GM18526 (cell line): ENCODE results near the gene DNM2.

Experiments
- POLR2A ChIP-seq: IDR thresholded peaks from 3 replicates; pipeline ENCODE4 v1.6.1; 2011; ENCODE audit not compliant: insufficient read length; ENCODE audit errors: extremely low read depth

Gene DNM2

DNA sequence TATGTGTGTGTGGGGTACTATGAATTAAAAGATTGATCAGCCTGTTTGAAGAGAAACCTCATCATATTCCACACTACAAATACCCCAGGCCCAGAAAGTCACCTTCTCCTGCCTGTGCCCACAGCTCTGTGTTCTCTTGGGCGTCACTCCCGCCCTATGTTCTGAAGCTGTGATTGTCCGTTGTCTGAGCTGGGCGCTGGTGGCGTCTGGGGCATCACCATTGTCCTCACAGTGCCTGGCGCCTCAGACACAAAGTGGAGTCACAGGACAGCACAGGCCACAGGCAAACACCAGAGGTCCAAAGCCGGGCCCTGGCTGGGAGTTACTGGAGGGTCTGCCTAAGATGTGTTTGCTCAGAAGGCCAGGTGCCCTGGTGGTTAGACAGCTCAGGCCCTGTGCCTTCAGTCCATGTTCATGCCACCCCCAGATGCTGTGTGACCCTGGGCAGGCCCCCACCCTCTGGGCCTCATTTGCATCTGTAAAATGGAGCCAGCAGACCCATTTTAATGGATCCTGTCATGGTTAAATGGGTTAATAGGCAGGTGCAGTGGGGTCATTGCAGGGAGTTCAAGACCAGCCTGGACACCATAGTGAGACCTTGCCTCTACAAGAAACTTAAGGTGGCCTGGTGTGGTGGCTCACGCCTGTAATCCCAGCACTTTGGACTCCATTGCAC is 34.5 kb downstream of the DNM2 start:
- TF ChIP-seq POLR2A = no peak

DNA sequence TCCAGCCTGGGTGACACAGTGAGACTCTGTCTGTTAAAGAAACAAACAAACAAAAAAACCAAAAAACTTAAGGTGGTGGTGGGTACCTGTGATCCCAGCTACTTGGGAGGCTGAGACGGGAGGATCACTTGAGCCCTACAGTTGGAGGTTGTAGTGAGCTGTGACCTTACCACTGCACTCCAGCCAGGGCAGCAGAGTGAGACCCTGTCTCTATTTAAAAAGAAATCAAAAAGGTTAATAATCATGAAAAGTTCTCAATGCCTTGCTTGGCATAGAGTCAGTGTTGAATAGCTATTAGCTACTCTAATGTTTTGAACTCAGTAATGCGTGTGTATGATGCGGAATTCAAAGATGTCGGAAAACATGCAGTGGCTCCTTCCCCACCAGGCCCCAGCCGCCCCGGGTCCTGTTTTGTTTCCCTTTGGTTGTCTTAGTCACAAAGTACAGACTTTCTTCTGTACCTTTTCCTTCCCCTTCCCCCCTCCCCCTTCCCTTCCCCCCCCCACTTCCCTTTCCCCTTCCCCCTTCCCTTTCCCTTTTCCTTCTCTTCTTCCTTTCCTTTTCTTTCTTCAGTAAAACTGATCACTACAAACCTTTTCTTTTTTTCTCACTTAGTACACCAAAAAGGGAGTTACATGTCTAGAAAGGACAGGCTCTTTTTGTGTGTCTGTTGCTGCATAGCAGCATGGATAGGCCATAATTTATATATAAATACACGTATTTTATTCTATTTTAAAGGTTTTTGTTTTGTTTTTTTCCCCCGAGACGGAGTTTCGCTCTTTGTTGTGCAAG is 35.2 kb downstream of the DNM2 start:
- no peak for TF ChIP-seq POLR2A

DNA sequence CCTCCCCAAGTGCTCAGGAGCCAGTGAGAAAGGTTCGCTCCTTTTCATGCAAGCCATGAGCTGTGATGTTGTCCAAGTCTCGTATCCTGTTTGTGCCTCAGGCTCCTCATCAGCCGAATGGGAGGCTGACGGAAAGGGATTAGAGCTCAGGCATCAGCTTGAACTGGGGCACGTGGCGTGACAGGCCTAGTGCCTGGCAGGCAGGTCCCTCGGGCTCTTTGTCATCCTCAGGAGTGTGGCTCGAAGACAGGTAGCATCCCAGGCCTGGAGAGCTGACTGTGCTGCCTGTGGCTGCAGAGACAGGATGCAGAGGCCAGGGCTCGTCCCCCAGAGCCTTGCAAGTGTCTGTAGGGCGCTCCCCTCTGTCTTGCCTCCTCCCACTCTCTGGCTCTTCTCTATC is 38.5 kb downstream of the DNM2 start:
- no peak for TF ChIP-seq POLR2A

DNA sequence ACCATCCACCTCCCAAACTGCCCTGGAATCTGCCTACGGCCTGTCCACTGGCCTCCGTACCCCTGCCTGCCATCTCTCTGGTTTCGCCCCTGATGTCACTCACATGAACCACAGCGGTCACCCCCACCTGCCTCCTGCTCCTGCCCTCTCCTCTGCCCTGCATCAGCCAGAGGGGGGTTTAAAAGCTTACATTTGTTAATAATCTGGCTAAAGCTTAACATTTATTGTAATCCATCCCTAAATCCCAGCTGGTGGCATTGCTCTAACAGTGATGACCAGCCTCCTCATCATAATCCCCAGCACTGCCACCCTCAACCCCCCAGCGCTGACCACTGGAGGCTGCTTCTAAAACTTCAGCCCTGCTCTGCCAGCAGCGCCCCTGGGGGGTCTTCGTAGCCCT is 38.9 kb downstream of the DNM2 start:
- no peak for TF ChIP-seq POLR2A

DNA sequence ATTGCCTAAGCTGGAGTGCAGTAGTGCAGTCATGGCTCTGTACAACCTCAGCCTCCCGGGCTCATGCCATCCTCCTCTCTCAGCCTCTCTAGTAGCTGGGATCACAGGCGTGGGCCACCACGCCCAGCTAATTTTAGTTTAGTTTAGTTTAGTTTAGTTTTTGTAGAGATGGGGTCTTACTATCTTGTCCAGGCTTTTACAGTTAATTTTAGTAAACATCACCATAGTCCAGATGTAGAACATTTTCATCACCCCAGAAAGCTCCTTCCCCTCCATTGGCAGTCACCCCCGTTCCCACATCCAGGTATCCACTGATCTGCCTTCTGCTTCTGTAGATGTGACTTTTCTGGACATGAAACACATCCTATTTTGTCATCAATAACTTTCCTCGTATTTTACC is 41.1 kb downstream of the DNM2 start:
- no peak for TF ChIP-seq POLR2A

DNA sequence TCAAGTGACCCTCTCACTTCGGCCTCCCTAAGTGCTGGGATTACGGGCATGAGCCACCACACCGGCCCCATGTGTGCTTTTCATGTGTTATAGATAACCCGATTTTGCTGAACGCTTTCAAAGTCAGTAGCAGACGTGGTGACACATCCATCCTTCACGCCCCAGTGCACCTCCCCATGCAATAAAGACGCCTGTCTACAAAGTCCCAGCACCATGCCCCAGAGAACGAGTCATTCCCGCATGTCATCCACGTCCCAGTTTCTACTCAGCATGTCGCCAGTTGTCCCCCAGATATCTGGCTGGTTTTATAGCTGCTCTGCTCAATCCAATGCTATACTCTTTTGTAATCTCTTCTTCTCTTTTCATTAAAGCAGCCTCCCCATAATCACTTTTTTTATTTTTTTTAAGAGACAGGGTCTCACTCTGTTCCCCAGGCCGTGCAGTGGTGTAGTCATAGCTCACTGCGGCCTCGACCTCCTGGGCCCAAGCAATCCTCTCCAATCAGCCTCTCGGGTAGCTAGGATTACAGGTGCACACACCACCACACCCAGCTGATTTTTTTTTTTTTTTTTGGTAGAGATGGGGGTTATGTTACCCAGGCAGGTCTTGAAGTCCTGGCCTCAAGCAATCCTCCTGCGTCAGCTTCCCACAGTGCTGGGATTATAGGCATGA is 42.5 kb downstream of the DNM2 start:
- TF ChIP-seq POLR2A = no peak

DNA sequence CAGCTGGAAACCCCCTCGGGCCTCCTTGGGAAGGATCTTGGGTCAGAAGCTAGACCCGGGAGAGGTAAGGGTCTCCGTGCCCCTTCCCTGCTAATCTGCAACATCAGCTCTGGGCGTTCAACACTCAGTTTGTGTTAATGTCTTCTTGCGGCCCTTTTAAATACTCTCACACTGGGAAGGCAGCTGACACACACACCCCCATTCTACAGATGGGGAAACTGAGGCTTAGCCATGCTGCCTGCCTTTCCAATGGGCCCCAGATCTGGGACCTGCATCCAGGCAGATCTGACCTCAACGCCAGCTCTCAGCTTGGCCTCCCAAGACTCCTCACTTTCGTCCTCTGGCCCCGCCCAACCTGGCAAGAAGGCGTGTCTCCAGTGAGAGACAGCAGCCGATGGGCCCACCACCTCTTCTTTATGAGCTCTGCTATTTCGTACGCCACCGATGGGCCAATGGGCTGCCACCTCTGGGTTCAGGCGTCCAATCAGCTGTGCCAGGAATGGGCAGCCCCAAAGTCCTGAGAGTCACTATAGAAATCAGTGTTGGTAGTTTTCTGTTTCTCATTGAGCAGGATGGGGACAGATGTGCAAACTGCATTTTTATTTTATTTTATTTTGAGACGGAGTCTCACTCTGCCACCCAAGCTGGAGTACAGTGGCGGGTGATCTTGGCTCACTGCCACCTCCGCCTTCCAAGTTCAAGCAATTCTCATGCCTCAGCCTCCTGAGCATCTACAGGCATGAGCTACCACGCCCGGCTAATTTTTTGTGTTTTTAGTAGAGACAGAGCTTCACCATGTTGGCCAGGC is 43.8 kb downstream of the DNM2 start:
- no peak for TF ChIP-seq POLR2A

DNA sequence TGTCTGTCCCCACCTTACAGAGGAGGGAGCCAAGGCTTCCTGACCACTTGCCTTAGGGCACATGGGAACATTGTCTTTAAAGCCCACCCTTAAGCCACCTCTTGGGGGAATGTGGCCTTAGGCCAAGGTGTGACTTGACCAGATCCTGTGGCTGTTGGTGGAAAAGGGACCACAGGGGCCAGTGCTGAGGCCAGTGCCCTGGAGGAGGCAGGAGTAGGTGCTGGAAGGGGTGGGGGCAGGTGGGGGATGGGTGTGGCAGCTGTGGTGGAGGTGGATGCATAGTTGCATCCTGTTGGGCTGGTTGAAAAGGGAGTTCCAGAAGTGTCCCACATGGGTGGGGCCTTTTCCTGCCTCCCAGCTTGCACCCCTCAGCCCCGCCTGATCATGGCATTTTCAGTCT is 44.8 kb downstream of the DNM2 start:
- TF ChIP-seq POLR2A = no peak

DNA sequence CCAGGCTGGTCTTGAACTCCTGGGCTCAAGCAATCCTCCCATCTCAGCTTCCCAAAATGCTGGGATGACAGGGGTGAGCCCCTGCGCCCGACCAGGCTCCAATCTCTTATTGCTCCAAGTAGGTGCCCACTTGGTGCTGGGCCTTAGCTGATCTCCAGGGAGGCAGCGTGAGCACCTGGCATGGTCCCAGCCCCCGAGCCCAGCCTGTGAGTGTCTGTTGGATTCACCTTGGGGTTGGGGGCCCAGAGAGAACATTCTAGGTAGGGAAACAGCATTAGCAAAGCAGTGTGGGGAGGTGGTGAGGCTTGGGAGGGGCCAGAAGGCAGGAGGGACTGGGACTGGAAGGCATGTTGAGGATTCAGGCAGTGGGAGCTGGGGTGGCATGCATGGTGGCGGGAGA is 45.5 kb downstream of the DNM2 start:
- no peak for TF ChIP-seq POLR2A

DNA sequence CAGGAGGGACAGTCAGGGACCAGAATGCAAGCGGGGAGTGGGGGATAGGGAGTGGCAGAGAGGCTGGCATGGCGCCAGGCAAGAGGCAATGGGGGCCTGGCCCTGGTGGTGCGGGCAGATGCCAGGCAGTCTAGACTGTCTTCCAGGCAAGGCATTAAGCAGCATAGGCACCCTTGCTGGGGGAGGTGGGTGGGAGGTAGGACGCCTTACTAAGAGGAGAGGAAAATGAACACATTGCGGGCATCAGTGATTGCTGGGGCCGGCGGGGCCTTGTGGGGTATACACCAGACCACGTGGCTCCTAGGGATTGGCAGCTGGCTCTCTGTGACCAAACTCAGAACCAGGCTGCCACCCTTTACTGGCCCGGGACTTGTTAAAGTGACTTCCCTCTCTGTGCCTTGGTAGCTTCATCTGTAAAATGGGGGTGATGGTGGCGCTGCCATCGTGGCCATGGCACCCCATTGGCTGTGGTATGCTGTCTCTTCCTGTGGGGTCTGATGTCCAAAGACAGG is 46.0 kb downstream of the DNM2 start:
- no peak for TF ChIP-seq POLR2A

DNA sequence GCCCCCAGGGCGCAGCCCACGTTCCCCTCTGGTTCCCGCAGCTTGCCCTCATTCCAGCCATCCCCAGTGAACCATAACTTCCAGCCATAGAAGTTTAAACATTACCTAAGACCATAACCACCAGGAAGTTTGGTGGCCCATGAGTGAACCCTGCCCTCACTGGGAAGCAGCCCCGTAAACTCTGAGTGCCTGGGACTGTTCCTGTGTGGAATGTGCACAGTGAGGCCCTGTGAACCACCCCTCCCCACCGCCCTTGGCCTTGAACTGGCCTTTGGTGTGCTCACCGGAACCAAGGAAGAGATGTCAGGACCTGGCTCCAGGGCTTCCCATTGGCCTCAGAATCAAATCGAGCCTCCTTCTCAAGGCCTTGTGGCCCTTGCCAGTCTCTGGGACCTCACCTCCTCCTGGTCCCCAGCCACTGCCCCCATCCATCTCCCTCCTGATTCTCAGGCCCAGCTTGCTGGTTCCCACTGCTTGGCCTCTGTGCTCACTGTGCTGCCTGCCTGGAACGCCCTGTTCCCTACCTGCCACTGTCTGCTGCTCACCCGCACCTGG is 46.5 kb downstream of the DNM2 start:
- TF ChIP-seq POLR2A = no peak

DNA sequence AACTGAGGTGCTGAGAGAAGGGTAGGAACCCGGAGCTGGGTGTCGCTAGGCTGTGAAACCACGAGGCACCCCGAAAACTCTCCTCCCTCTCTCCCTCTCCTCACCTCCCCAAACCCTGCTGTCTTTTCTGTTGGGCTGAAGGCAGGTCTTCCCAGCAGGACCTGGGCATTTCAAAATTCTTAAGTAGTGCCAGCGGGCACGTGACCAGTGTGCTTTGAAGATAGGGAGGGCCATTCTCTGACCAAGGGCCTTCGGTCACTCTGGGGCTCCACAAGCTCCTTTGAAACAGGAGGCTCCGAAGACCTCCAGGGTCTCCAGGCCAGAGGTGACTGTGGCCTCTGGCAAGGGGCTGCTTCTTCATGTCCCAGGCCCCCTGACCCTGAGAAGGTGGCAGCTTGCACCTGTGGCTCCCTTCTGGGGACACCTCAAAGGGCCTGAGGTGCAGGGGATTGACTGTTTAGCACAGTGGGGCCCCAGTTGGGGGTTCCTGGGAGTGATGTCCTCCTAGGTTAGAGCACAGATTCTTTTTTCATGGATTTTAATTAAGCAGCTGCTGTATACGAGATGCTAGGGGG is 48.3 kb downstream of the DNM2 start:
- no peak for TF ChIP-seq POLR2A

DNA sequence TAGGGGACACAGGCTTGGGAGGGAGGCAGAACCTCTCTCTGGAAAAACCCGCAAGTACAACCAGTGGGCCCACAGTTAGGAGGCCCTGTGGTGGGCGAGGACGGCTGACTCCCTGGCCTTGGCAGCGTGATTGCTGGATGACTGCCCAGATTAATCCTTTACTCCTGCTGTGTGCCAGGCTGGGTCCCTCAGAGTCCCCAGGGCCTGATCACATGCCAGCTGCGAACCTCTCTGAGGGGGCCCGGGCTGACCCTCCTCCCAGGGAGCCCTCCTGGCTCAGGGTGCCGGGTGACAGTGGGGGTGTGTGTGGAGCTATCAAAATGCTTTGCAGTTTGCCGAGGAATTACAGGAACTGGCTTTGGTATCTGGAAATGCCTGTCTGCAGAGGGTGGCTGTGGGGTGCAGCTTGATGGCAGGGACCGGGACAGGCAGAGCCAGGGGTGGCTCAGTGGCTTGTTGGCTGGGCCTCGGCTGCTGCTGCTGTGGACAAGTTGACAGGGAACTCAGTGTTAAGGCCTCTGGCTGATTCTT is 48.9 kb downstream of the DNM2 start:
- no peak for TF ChIP-seq POLR2A

DNA sequence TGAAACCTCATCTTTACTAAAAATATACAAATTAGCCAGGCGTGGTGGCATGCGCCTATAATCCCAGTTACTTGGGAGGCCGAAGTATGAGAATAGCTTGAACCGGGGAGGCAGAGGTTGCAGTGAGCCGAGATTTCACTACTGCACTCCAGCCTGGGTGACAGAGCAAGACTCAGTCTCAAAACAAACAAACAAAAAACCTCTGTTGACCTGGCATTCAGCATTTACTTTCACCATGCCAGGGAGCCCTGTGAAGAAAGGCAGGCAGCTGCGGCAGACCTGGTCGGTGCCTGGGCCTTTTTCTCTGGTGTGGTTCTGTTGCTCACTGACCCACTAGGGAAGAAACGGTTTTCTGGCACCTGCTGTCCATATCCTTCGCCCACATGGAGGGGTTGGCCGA is 49.8 kb downstream of the DNM2 start:
- TF ChIP-seq POLR2A = no peak
